Activated CD8-positive, alpha-beta memory T cell treated with anti-CD3 and anti-CD28 coated beads for 1 hour (primary cell): Measurements from ENCODE around the gene TSPYL1.

Source experiments
- DNase-seq, 2 donors: peaks; one replicate each; pipeline ENCODE4 v3.0.0-alpha.2; 2020; ENCODE audit warnings: low read depth in 1 of 2; ENCODE audit errors: extremely low read depth in 1 of 2

Gene TSPYL1

GRCh38 chr6:116265041-116265829, 14.5 kb downstream of the TSPYL1 start:
- no peak for DNase-seq

- no peak for DNase-seq
These were observed 16.4 kb downstream of the TSPYL1 start for GRCh38 chr6:116263353-116263752.

- no peak for DNase-seq
These were observed 21.2 kb downstream of the TSPYL1 start for GRCh38 chr6:116258520-116258919.

GRCh38 chr6:116256694-116257093, 23.0 kb downstream of the TSPYL1 start:
- no peak for DNase-seq

- no peak for DNase-seq
These were observed 24.4 kb downstream of the TSPYL1 start for GRCh38 chr6:116255246-116255800.

- DNase-seq = no peak
These were observed 25.3 kb downstream of the TSPYL1 start for GRCh38 chr6:116254297-116255056.

- peak; percentile 78 to 82 for DNase-seq
These were observed 26.0 kb downstream of the TSPYL1 start, which contains the start of gene TSPYL4 for GRCh38 chr6:116253505-116254296. Gene TSPYL4 (minus strand): TSS chr6:116254075. CDS start chr6:116254008, 67 bp downstream.

GRCh38 chr6:116253188-116253504, 26.6 kb downstream of the TSPYL1 start:
- DNase-seq = no peak

GRCh38 chr6:116251568-116252384, 28.0 kb downstream of the TSPYL1 start:
- no peak for DNase-seq

GRCh38 chr6:116248577-116248976, 31.2 kb downstream of the TSPYL1 start:
- no peak for DNase-seq

- no peak for DNase-seq
These were observed 32.4 kb downstream of the TSPYL1 start for GRCh38 chr6:116247285-116247684.

GRCh38 chr6:116246089-116246488, 33.6 kb downstream of the TSPYL1 start:
- DNase-seq = no peak

GRCh38 chr6:116244284-116244683, 35.4 kb downstream of the TSPYL1 start:
- no peak for DNase-seq

GRCh38 chr6:116239856-116240255, 39.9 kb downstream of the TSPYL1 start:
- DNase-seq = no peak

- no peak for DNase-seq
These were observed 40.5 kb downstream of the TSPYL1 start for GRCh38 chr6:116239256-116239655.

GRCh38 chr6:116238083-116238482, 41.6 kb downstream of the TSPYL1 start:
- DNase-seq = no peak

- DNase-seq = no peak
These were observed 45.0 kb downstream of the TSPYL1 start for GRCh38 chr6:116234689-116235088.

- DNase-seq = no peak
These were observed 50.3 kb downstream of the TSPYL1 start for GRCh38 chr6:116229287-116229913.
